WTC11 (cell line): ENCODE results near the gene CCR9. TPM values are rescaled to one million over a fixed set of nuclear protein-coding genes. Genes with fewer than 3 reads are reported as not detected.

Source experiments
- ATAC-seq: fragments of 200-7000 bp; cut with Tn5 transposase; 2 replicates; pipeline ENCODE4 v1.10.0; 2021; ENCODE audit warnings: mild to moderate bottlenecking, moderate library complexity
- CTCF ChIA-PET: fragments of 300-600 bp; sonication (Branson Sonifier 250); formaldehyde crosslinking; loops from one replicate; lab custom pipeline; 2021; ENCODE audit warnings: antibody characterized with exemption; lab: Charles Lee
- POLR2A ChIA-PET: fragments of 350-600 bp; sonication (Branson Sonifier 250); formaldehyde crosslinking; loops from one replicate; lab custom pipeline; 2021; ENCODE audit warnings: antibody characterized with exemption; lab: Charles Lee
- DNase-seq: peaks from one replicate; pipeline ENCODE4 v3.0.0; 2021; ENCODE audit warnings: low spot score
- H3K27ac Mint-ChIP-seq: 2 replicates; pipeline ENCODE4 v1.8.0; 2021; ENCODE audit warnings: mixed read lengths
- H3K27me3 Mint-ChIP-seq: 2 replicates; pipeline ENCODE4 v1.8.0; 2021; ENCODE audit warnings: low read depth, mild to moderate bottlenecking, moderate library complexity, mixed read lengths
- H3K36me3 Mint-ChIP-seq: 2 replicates; pipeline ENCODE4 v1.8.0; 2021; ENCODE audit warnings: mixed read lengths
- H3K4me1 Mint-ChIP-seq: 2 replicates; pipeline ENCODE4 v1.8.0; 2022; ENCODE audit warnings: mixed read lengths
- H3K4me3 Mint-ChIP-seq: 2 replicates; pipeline ENCODE4 v1.8.0; 2021; ENCODE audit warnings: mild to moderate bottlenecking, moderate library complexity, mixed read lengths
- H3K9me3 Mint-ChIP-seq: 2 replicates; pipeline ENCODE4 v1.8.0; 2021; ENCODE audit warnings: mixed read lengths
- ATF2 ChIP-seq: sonication (generic); formaldehyde crosslinking; IDR thresholded peaks from 2 replicates; pipeline ENCODE4 v1.8.1; 2022; ENCODE audit warnings: low read depth, missing genetic modification reagents, borderline replicate concordance
- CREM ChIP-seq: sonication (generic); formaldehyde crosslinking; IDR thresholded peaks from 2 replicates; pipeline ENCODE4 v1.8.1; 2022; ENCODE audit warnings: mild to moderate bottlenecking, missing genetic modification reagents, moderate library complexity
- EMX1 ChIP-seq: fragments of 250-450 bp; sonication (Bioruptor Pico); IDR thresholded peaks from 2 replicates; pipeline ENCODE4 v1.8.0; 2021; ENCODE audit warnings: mild to moderate bottlenecking
- ESRRA ChIP-seq: sonication (generic); formaldehyde crosslinking; IDR thresholded peaks from 2 replicates; pipeline ENCODE4 v1.8.1; 2022; ENCODE audit warnings: mild to moderate bottlenecking, missing genetic modification reagents, borderline replicate concordance
- ETV6 ChIP-seq: sonication (generic); formaldehyde crosslinking; IDR thresholded peaks from 2 replicates; pipeline ENCODE4 v1.8.1; 2022; ENCODE audit warnings: mild to moderate bottlenecking, missing genetic modification reagents
- FOXK1 ChIP-seq: sonication (generic); formaldehyde crosslinking; IDR thresholded peaks from 2 replicates; pipeline ENCODE4 v1.8.0; 2022; ENCODE audit warnings: mild to moderate bottlenecking, moderate library complexity, missing genetic modification reagents
- FOXP4 ChIP-seq: sonication (generic); formaldehyde crosslinking; IDR thresholded peaks from 2 replicates; pipeline ENCODE4 v1.8.0; 2022; ENCODE audit warnings: mild to moderate bottlenecking, missing genetic modification reagents
- GTF2I ChIP-seq: fragments of 250-450 bp; sonication (Bioruptor Pico); conservative IDR thresholded peaks from 2 replicates; pipeline ENCODE4 v1.4.0; 2021; ENCODE audit warnings: mild to moderate bottlenecking
- HMGXB4 ChIP-seq: sonication (generic); formaldehyde crosslinking; IDR thresholded peaks from 2 replicates; pipeline ENCODE4 v1.8.1; 2023; ENCODE audit warnings: mild to moderate bottlenecking, moderate library complexity, missing genetic modification reagents
- IRF1 ChIP-seq: sonication (generic); formaldehyde crosslinking; IDR thresholded peaks from 2 replicates; pipeline ENCODE4 v1.8.0; 2023; ENCODE audit warnings: missing genetic modification reagents
- IRF2 ChIP-seq: sonication (generic); formaldehyde crosslinking; IDR thresholded peaks from 2 replicates; pipeline ENCODE4 v1.8.0; 2022; ENCODE audit warnings: low read depth, missing genetic modification reagents, borderline replicate concordance
- NR3C1 ChIP-seq: sonication (generic); formaldehyde crosslinking; conservative IDR thresholded peaks from 2 replicates; pipeline ENCODE4 v1.8.1; 2023; ENCODE audit warnings: low read depth, mild to moderate bottlenecking, missing genetic modification reagents
- OVOL2 ChIP-seq: fragments of 250-450 bp; sonication (Bioruptor Pico); IDR thresholded peaks from 2 replicates; pipeline ENCODE4 v1.9.0; 2021; ENCODE audit warnings: mild to moderate bottlenecking, borderline replicate concordance
- SMAD3 ChIP-seq: sonication (generic); formaldehyde crosslinking; IDR thresholded peaks from 2 replicates; pipeline ENCODE4 v1.8.0; 2022; ENCODE audit warnings: missing genetic modification reagents, mild to moderate bottlenecking, borderline replicate concordance
- TCF7 ChIP-seq: sonication (generic); formaldehyde crosslinking; IDR thresholded peaks from 2 replicates; pipeline ENCODE4 v1.8.0; 2022; ENCODE audit warnings: mild to moderate bottlenecking, low read depth, missing genetic modification reagents, moderate library complexity
- TP53 ChIP-seq: sonication (generic); formaldehyde crosslinking; IDR thresholded peaks from 2 replicates; pipeline ENCODE4 v1.8.1; 2023; ENCODE audit warnings: mild to moderate bottlenecking, missing genetic modification reagents
- ZBTB43 ChIP-seq: sonication (generic); formaldehyde crosslinking; IDR thresholded peaks from 2 replicates; pipeline ENCODE4 v1.8.1; 2023; ENCODE audit warnings: mild to moderate bottlenecking, missing genetic modification reagents
- ZMAT4 ChIP-seq: fragments of 250-450 bp; sonication (Bioruptor Pico); IDR thresholded peaks from 2 replicates; pipeline ENCODE4 v1.9.0; 2021; ENCODE audit warnings: mild to moderate bottlenecking
- ZNF263 ChIP-seq: sonication (generic); formaldehyde crosslinking; IDR thresholded peaks from 2 replicates; pipeline ENCODE4 v1.8.1; 2022; ENCODE audit warnings: low read depth, mild to moderate bottlenecking, moderate library complexity, missing genetic modification reagents
- ZNF425 ChIP-seq: fragments of 250-450 bp; sonication (Bioruptor Pico); conservative IDR thresholded peaks from 2 replicates; pipeline ENCODE4 v1.9.0; 2021; ENCODE audit warnings: mild to moderate bottlenecking
- ZNF512 ChIP-seq: sonication (generic); formaldehyde crosslinking; IDR thresholded peaks from 2 replicates; pipeline ENCODE4 v1.8.1; 2022; ENCODE audit warnings: missing genetic modification reagents, borderline replicate concordance
- ZSCAN18 ChIP-seq: fragments of 250-450 bp; sonication (Bioruptor Pico); IDR thresholded peaks from 2 replicates; pipeline ENCODE4 v2.1.2; 2022; ENCODE audit warnings: mild to moderate bottlenecking, moderate library complexity
- total RNA-seq: library from RNA; stranded (reverse); gene quantifications from 3 replicates; pipeline ENCODE4 v1.2.3, GENCODE V29; 2021

The CCR9 gene
- total RNA-seq, 1 experiment from 2014 or later = not detected

- no peak for ATAC-seq
- ChIA-PET CTCF (interaction anchor here (1.0 kb wide), 1 partner anchor 10 kb away, joined by 5 read pairs; no protein-coding TSS in a partner anchor), POLR2A (no interaction called here)
- no peaks in the 10 kb centered on the region for H3K4me1 Mint-ChIP-seq
- H3K27ac Mint-ChIP-seq = no peak overlapping the region
- no peaks in the 10 kb centered on the region for H3K27me3 Mint-ChIP-seq
- H3K4me3 Mint-ChIP-seq = no peak overlapping the region
- TF ChIP-seq ETV6 (CRISPR knock-in tag) (no peak), TP53 (CRISPR knock-in tag) (no peak), OVOL2 (CRISPR knock-in tag) (no peak), ZNF512 (CRISPR knock-in tag) (no peak), SMAD3 (CRISPR knock-in tag) (no peak), ZSCAN18 (CRISPR knock-in tag) (no peak), ATF2 (CRISPR knock-in tag) (no peak), IRF2 (CRISPR knock-in tag) (no peak), ESRRA (CRISPR knock-in tag) (no peak), ZNF425 (CRISPR knock-in tag) (no peak)
- no peaks in the 10 kb centered on the region for H3K9me3 Mint-ChIP-seq
- DNase-seq = no peak
- H3K36me3 Mint-ChIP-seq = peaks cover 57% of the 10 kb centered on the region
Measured at GRCh38 chr3:45948881-45949280, 62.5 kb downstream of the CCR9 start.

- ChIA-PET POLR2A (no interaction called here), CTCF (no interaction called here)
- DNase-seq (no peak), ATAC-seq (no peak)
- TF ChIP-seq ZNF263 (CRISPR knock-in tag) (no peak), ETV6 (CRISPR knock-in tag) (no peak), FOXK1 (no peak), FOXP4 (CRISPR knock-in tag) (no peak), HMGXB4 (no peak), EMX1 (CRISPR knock-in tag) (no peak), IRF1 (CRISPR knock-in tag) (no peak), TCF7 (CRISPR knock-in tag) (no peak), NR3C1 (no peak), GTF2I (no peak), ZMAT4 (CRISPR knock-in tag) (no peak), CREM (CRISPR knock-in tag) (no peak), ZBTB43 (CRISPR knock-in tag) (no peak)
- Mint-ChIP-seq H3K27ac (no peak overlapping the region), H3K36me3 (peaks cover 63% of the 10 kb centered on the region), H3K9me3 (no peaks in the 10 kb centered on the region), H3K27me3 (no peaks in the 10 kb centered on the region), H3K4me3 (no peak overlapping the region), H3K4me1 (no peaks in the 10 kb centered on the region)
Measured at GRCh38 chr3:45949432-45949831, 63.1 kb downstream of the CCR9 start.
